A549 (cell line): ENCODE measurements around the gene REV1. TPM values are rescaled to one million over a fixed set of nuclear protein-coding genes. Genes with fewer than 3 reads are reported as not detected.
"Not testable (repeated sequence)": the region's sequence is repeated elsewhere in the genome, so short reads cannot be mapped to it uniquely, and the experiment has no call there.

Source experiments
- ATAC-seq, 2 experiments: fragments of 200-7000 bp in 1 of 2; fragments of >200 bp in 1 of 2; cut with Nextera tagmentation in 1 of 2; cut with Tn5 transposase in 1 of 2; 3 replicates each; pipeline versions ENCODE4 v1.8.0 to v1.9.1; 2018 to 2020; ENCODE audit warnings: mild to moderate bottlenecking in 1 of 2, moderate library complexity in 1 of 2
- CTCF ChIA-PET: fragments of 300-600 bp; sonication (Branson Sonifier 250); formaldehyde crosslinking; extraction: SDS; loops from one replicate; lab custom pipeline; 2021; ENCODE audit warnings: antibody characterized with exemption, inconsistent platforms; lab: Yijun Ruan, JAX
- POLR2A ChIA-PET: fragments of 350-600 bp; formaldehyde crosslinking; extraction: SDS; loops from one replicate; lab custom pipeline; 2021; ENCODE audit warnings: antibody characterized with exemption, inconsistent platforms; lab: Yijun Ruan, JAX
- DNase-seq, 2 experiments: peaks; one replicate each; pipeline versions ENCODE4 v3.0.0 to v3.0.0-alpha.2; 2011 to 2016; ENCODE audit warnings: low read depth in 1 of 2, low spot score in 1 of 2
- FAIRE-seq: peaks from 2 replicates; lab custom pipeline; 2011; peaks lifted over from hg19 to GRCh38; lab: Jason Lieb, UNC
- H3K27ac ChIP-seq, 2 experiments: fragments of >200 bp; sonication (Bioruptor Twin); formaldehyde crosslinking; 3 replicates each; pipeline ENCODE4 v1.5.1; 2016 to 2017
- H3K4me1 ChIP-seq: fragments of >200 bp; sonication (Bioruptor Twin); formaldehyde crosslinking; 3 replicates; pipeline ENCODE4 v1.6.1; 2016
- H3K4me2 ChIP-seq: fragments of >200 bp; sonication (Bioruptor Twin); formaldehyde crosslinking; 3 replicates; pipeline ENCODE4 v1.6.1; 2016
- H3K4me3 ChIP-seq: fragments of >200 bp; sonication (Bioruptor Twin); formaldehyde crosslinking; 3 replicates; pipeline ENCODE4 v1.5.1; 2016
- H3K9me3 ChIP-seq: fragments of >200 bp; sonication (Bioruptor Twin); formaldehyde crosslinking; 3 replicates; pipeline ENCODE4 v1.6.1; 2016
- CBX2 ChIP-seq: fragments of 200-600 bp; sonication (generic); IDR thresholded peaks from 2 replicates; pipeline ENCODE4 v1.6.1; 2016; ENCODE audit warnings: low read depth, mild to moderate bottlenecking, borderline replicate concordance
- CBX8 ChIP-seq: fragments of 200-600 bp; sonication (generic); IDR thresholded peaks from 2 replicates; pipeline ENCODE4 v1.6.1; 2016
- CEBPB ChIP-seq, 2 experiments: fragments of >200 bp in 1 of 2; sonication (Bioruptor Twin) in 1 of 2; formaldehyde crosslinking in 1 of 2; IDR thresholded peaks; 2 replicates each; pipeline ENCODE4 v1.6.1; 2012 to 2016
- EHMT2 ChIP-seq: fragments of 200-600 bp; sonication (generic); IDR thresholded peaks from 2 replicates; pipeline ENCODE4 v1.6.1; 2016; ENCODE audit warnings: antibody characterized with exemption, low read depth, mild to moderate bottlenecking, moderate library complexity
- EP300 ChIP-seq, 2 experiments: fragments of >200 bp; sonication (Bioruptor Twin); formaldehyde crosslinking; IDR thresholded peaks; 2 replicates in 1 of 2; 3 replicates in 1 of 2; pipeline ENCODE4 v1.6.1; 2016 to 2017
- ESRRA ChIP-seq: fragments of 150-350 bp; IDR thresholded peaks from 2 replicates; pipeline ENCODE4 v1.6.1; 2014; ENCODE audit warnings: mild to moderate bottlenecking, low read length, borderline replicate concordance
- FOSB ChIP-seq: fragments of 250-450 bp; sonication (Bioruptor Pico); IDR thresholded peaks from 2 replicates; pipeline ENCODE4 v1.5.0; 2020; ENCODE audit warnings: mild to moderate bottlenecking, moderate library complexity
- NR3C1 ChIP-seq: fragments of >200 bp; sonication (Bioruptor Twin); formaldehyde crosslinking; IDR thresholded peaks from 3 replicates; pipeline ENCODE4 v1.6.1; 2017
- POLR2A ChIP-seq: IDR thresholded peaks from 2 replicates; pipeline ENCODE4 v1.6.1; 2012; ENCODE audit warnings: mild to moderate bottlenecking, low read length
- RNF2 ChIP-seq: fragments of 200-600 bp; sonication (generic); IDR thresholded peaks from 2 replicates; pipeline ENCODE4 v1.6.1; 2016; ENCODE audit warnings: low read depth, mild to moderate bottlenecking, antibody characterized with exemption, moderate library complexity, borderline replicate concordance
- SMC3 ChIP-seq: fragments of >200 bp; sonication (Bioruptor Twin); formaldehyde crosslinking; IDR thresholded peaks from 3 replicates; pipeline ENCODE4 v1.6.1; 2018; ENCODE audit warnings: inconsistent platforms
- SREBF2 ChIP-seq: fragments of 450-650 bp; IDR thresholded peaks from 2 replicates; pipeline ENCODE4 v1.6.1; 2014; ENCODE audit warnings: mild to moderate bottlenecking, moderate library complexity
- ZNF302 ChIP-seq: fragments of 250-450 bp; sonication (Bioruptor Pico); IDR thresholded peaks from 2 replicates; pipeline ENCODE4 v1.9.0; 2021; ENCODE audit warnings: inconsistent platforms, mild to moderate bottlenecking, moderate library complexity
- whole genome bisulfite sequencing: methylation state at CpG from one replicate; pipeline ENCODE4 v1.1.6; 2017; ENCODE audit errors: missing lambda C conversion rate; 5-methylcytosine and 5-hydroxymethylcytosine counted together
- polyA plus RNA-seq, 4 experiments: library from polyadenylated mRNA; depleted of rRNA in 3 of 4; stranded (reverse); fragments of >200 nt; fragmentation: RNase III in 1 of 4; extraction: RNeasy Plus Mini Kit Qiagen cat#74134 plus additional on column Dnase treatment in 1 of 4; gene quantifications; 2 replicates in 3 of 4; 3 replicates in 1 of 4; pipeline ENCODE4 v1.2.3, GENCODE V29; 2011 to 2017
- TF ChIP-seq, protein P1 (sequence below): IDR thresholded peaks from 2 replicates; pipeline ENCODE4 v1.6.1; 2012
- TF ChIP-seq, protein P2 (sequence below): fragments of 250-450 bp; sonication (Bioruptor Pico); IDR thresholded peaks from 2 replicates; pipeline ENCODE4 v1.5.0; 2020; ENCODE audit warnings: low read depth, mild to moderate bottlenecking, moderate library complexity
- TF ChIP-seq, protein P3 (sequence below): fragments of 150-350 bp; IDR thresholded peaks from 2 replicates; pipeline ENCODE4 v1.6.1; 2014; ENCODE audit warnings: low read depth, mild to moderate bottlenecking, low read length
- TF ChIP-seq, protein P4 (sequence below): IDR thresholded peaks from 2 replicates; pipeline ENCODE4 v1.6.1; 2012; ENCODE audit warnings: low read depth, borderline replicate concordance
- TF ChIP-seq, protein P5 (sequence below): fragments of 250-450 bp; sonication (Bioruptor Pico); IDR thresholded peaks from 2 replicates; pipeline ENCODE4 v1.5.0; 2021; ENCODE audit warnings: mild to moderate bottlenecking, moderate library complexity, borderline replicate concordance

The REV1 gene
- polyA plus RNA-seq, 2 of the 4 experiments (the other 2 are of a cell fraction), result 12.8 to 36.2 TPM

DNA sequence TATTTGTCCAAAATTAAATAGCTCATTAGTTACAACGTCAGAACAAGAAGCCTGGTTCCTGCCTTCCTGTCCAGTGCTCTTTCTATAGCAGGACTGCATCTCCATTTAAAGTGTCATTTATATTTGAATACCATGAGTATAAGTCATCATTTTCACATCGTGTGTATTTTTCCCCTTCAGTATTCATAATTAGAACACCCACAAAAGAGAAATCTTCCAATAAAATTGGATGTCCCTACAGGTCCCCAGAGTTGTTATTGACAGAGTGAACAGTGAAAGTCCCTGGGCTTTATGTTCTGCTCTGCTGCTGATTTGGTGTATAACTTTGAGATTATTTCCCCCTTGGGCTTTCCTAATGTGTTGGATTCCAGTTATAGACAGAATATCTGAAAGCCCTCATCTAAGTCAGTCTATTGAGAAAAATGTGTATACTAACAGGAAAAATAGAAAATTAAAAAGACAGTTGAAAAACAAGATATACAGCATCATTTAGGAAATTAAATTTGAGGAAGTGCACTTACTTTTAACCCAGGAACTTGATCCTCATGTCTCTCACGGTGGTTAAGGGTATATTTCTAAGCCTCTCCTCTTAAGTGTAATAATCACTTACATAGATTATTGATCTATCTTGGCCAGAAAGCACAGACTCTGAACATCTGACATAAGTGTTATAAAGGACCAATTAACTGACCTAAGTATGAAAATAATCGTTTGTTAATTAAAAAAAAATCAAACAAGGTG, 15.2 kb upstream of the REV1 start (continued):
- no peak for TF ChIP-seq ESRRA

DNA sequence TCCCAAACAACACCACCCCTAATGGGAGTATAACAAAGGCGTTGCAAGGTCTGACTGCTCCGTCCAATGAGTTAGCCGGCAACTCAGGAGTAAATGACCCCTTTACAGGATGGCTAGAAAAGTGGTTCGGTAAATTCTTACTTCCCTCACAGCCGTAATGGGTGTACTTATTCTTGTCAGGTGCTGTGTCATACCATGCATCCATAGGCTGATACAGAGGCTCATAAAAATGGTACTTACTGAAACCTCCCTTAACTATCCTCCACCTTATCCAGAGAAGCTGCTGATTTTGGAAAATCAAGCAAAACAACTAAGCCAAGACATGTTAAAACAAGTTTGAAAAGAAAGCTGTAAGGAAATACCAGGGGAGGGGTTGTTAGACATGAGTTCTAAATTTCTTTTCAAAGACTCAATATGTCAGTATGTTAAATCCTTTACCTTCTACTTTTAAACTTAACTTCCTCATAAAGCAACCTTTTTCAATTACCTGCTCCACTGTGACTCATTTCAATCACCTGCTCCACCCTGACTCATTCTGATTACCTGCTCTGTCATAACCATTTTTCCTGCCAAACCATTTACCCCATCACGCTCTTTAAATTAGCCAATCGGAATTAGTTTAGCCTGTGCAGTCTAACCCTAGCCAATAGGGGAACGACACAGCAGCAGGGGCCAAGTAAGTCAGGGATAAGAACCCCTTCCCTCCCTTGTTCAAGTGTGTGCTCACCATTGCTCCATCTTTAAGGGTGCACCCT, 14.0 kb upstream of the REV1 start:
- ATAC-seq, H3K4me1 ChIP-seq, H3K4me3 ChIP-seq, H3K4me2 ChIP-seq, DNase-seq, H3K9me3 ChIP-seq, FAIRE-seq, H3K27ac ChIP-seq, POLR2A ChIA-PET: not testable (repeated sequence)
- WGBS, result 80% methylated on average over 8 of the region's 8 CpGs
- CTCF ChIA-PET, result interaction anchor here (0.6 kb wide), 1 partner anchor 863 kb away, joined by 3 read pairs; no protein-coding TSS in a partner anchor

DNA sequence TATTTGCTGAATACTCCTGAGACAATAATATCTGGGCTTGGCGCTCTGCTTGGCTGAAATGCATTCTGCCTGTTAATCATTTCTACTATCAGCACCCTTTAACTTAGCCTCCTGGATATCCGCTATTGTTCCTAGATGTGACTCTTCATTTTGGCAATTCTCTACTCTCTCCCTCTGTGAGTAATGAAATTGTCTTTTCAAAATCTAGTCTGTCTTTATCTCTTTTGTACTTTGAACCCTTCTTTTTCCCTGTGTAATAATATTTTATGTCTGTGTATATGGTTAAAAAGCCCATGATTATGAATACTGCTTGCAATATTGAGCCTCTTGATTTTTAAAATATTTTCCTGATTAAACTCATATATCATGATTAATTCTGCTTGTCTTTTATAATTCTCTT, 6.2 kb upstream of the REV1 start:
- 37% methylated on average over 2 of the region's 2 CpGs for WGBS
- CTCF ChIA-PET, result no interaction called here
- no peak for FAIRE-seq
- 0 out of 6 replicates have a peak, but pooled peaks of 1 of the 2 experiments have one; percentile 30 for ATAC-seq
- POLR2A ChIA-PET, result no interaction called here
- no peak for DNase-seq
- no peak overlapping the region for H3K27ac ChIP-seq
- TF ChIP-seq SMC3 (no peak), CBX2 (no peak), CEBPB (IDR thresholded peaks at IDR 0.05) (no peak), ZNF302 (CRISPR knock-in tag) (no peak), EHMT2 (no peak), CBX8 (no peak)
- TF ChIP-seq, protein P1, sequence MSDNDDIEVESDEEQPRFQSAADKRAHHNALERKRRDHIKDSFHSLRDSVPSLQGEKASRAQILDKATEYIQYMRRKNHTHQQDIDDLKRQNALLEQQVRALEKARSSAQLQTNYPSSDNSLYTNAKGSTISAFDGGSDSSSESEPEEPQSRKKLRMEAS, result no peak
- TF ChIP-seq, protein P2, sequence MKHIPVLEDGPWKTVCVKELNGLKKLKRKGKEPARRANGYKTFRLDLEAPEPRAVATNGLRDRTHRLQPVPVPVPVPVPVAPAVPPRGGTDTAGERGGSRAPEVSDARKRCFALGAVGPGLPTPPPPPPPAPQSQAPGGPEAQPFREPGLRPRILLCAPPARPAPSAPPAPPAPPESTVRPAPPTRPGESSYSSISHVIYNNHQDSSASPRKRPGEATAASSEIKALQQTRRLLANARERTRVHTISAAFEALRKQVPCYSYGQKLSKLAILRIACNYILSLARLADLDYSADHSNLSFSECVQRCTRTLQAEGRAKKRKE, result no peak
- TF ChIP-seq, protein P3, sequence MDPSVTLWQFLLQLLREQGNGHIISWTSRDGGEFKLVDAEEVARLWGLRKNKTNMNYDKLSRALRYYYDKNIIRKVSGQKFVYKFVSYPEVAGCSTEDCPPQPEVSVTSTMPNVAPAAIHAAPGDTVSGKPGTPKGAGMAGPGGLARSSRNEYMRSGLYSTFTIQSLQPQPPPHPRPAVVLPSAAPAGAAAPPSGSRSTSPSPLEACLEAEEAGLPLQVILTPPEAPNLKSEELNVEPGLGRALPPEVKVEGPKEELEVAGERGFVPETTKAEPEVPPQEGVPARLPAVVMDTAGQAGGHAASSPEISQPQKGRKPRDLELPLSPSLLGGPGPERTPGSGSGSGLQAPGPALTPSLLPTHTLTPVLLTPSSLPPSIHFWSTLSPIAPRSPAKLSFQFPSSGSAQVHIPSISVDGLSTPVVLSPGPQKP, result no peak
- TF ChIP-seq, protein P4, sequence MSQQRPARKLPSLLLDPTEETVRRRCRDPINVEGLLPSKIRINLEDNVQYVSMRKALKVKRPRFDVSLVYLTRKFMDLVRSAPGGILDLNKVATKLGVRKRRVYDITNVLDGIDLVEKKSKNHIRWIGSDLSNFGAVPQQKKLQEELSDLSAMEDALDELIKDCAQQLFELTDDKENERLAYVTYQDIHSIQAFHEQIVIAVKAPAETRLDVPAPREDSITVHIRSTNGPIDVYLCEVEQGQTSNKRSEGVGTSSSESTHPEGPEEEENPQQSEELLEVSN, result no peak
- peak overlapping the region; percentile 46 for H3K4me2 ChIP-seq
- H3K9me3 ChIP-seq, result no peaks in the 10 kb centered on the region
- H3K4me1 ChIP-seq, result peaks cover 13% of the 10 kb centered on the region; the same call in 2 of the 3 replicates
- no peak overlapping the region for H3K4me3 ChIP-seq

DNA sequence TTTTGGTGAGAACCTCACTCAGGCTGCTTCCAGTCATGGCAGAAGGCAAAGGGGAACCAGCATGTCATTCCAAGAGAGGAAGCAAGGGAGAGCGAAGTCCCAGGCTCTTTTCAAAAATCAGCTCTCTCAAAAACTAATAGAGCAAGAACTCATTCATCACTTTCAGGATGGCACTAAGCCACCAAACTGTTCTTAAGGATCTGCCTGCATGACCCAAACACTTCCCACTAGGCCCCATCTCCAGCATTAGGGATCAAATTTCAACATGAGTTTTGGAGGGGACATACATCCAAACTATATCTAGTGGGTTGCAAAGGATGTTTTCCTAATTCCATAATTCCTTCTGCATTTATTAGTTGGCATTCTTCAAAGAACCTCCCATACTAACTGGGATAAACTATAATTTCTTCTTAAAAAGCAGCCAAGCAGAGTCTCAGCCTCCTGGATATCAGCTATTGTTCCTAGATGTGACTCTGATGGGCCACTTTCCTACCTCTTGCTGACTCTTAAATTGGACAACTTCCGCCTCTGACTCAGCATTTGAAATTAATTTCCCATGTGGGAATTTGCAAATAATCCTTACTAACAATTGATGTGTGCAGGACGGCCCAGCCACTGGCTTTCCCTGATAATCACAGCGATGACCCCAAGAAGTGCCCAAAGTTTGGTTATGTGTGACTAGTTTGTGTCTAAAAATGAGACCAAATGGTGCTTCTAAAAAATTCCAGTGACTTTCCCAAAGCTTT, 5.5 kb upstream of the REV1 start:
- no peak for FAIRE-seq
- Histone ChIP-seq H3K4me3 (no peak overlapping the region), H3K9me3 (no peaks in the 10 kb centered on the region), H3K4me1 (peaks cover 17% of the 10 kb centered on the region), H3K27ac (no peak overlapping the region), H3K4me2 (peak overlapping the region; percentile 46)
- TF ChIP-seq RNF2 (no peak), POLR2A (no peak), FOSB (CRISPR knock-in tag) (no peak), NR3C1 (no peak), EP300 (IDR thresholded peaks at IDR 0.05) (no peak), SREBF2 (no peak)
- TF ChIP-seq, protein P5, sequence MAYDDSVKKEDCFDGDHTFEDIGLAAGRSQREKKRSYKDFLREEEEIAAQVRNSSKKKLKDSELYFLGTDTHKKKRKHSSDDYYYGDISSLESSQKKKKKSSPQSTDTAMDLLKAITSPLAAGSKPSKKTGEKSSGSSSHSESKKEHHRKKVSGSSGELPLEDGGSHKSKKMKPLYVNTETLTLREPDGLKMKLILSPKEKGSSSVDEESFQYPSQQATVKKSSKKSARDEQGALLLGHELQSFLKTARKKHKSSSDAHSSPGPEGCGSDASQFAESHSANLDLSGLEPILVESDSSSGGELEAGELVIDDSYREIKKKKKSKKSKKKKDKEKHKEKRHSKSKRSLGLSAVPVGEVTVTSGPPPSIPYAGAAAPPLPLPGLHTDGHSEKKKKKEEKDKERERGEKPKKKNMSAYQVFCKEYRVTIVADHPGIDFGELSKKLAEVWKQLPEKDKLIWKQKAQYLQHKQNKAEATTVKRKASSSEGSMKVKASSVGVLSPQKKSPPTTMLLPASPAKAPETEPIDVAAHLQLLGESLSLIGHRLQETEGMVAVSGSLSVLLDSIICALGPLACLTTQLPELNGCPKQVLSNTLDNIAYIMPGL (CRISPR knock-in tag), result no peak
- no peak for ATAC-seq
- ChIA-PET POLR2A (no interaction called here), CTCF (interaction anchor here (1.4 kb wide), 1 partner anchor 765 kb away, joined by 3 read pairs; no protein-coding TSS in a partner anchor)
- 89% methylated on average over 4 of the region's 4 CpGs for WGBS
- DNase-seq, result no peak
